Liver (tissue), 9 donors: ENCODE results near the gene GPR176. TPM values are rescaled to one million over a fixed set of nuclear protein-coding genes. Genes with fewer than 3 reads are reported as not detected.
A peak's percentile ranks its signal among the peaks of the same experiment; 100 is the strongest.

Source experiments
- DNase-seq: peaks from one replicate; pipeline ENCODE4 v3.0.0-alpha.2; 2017; ENCODE audit warnings: low spot score
- H3K27ac ChIP-seq, 2 donors: one replicate each; pipeline ENCODE4 v1.7.0; 2013; ENCODE audit warnings: inconsistent platforms in 2 of 2, low read length in 2 of 2, control low read depth in 1 of 2, low read depth in 1 of 2, mild to moderate bottlenecking in 1 of 2
- H3K27me3 ChIP-seq, 4 donors: one replicate each; pipeline versions ENCODE4 v1.6.1 to v1.7.0; 2013; ENCODE audit warnings: low read length in 3 of 4, inconsistent platforms in 1 of 4, mild to moderate bottlenecking in 1 of 4, moderate library complexity in 1 of 4; ENCODE audit not compliant: control insufficient read depth in 4 of 4, insufficient read depth in 4 of 4
- H3K36me3 ChIP-seq, 4 donors: one replicate each; pipeline versions ENCODE4 v1.6.1 to v1.7.0; 2013; ENCODE audit warnings: low read length in 3 of 4, mild to moderate bottlenecking in 3 of 4, low read depth in 1 of 4, moderate library complexity in 1 of 4; ENCODE audit not compliant: control insufficient read depth in 4 of 4, insufficient read depth in 3 of 4
- H3K4me1 ChIP-seq, 4 donors: one replicate each; pipeline versions ENCODE4 v1.6.1 to v1.7.0; 2013; ENCODE audit warnings: low read length in 3 of 4, mild to moderate bottlenecking in 3 of 4, moderate library complexity in 1 of 4; ENCODE audit not compliant: control insufficient read depth in 4 of 4, insufficient read depth in 4 of 4
- H3K4me3 ChIP-seq, 3 donors: one replicate each; pipeline versions ENCODE4 v1.6.1 to v1.7.0; 2013; ENCODE audit warnings: low read length in 3 of 3, control low read depth in 1 of 3, low read depth in 1 of 3, mild to moderate bottlenecking in 1 of 3
- H3K9ac ChIP-seq, 2 donors: one replicate each; pipeline ENCODE4 v1.7.0; 2013; ENCODE audit warnings: low read length in 2 of 2, mild to moderate bottlenecking in 2 of 2, moderate library complexity in 2 of 2, control low read depth in 1 of 2, low read depth in 1 of 2
- H3K9me3 ChIP-seq, 4 donors: one replicate each; pipeline versions ENCODE4 v1.6.1 to v1.7.0; 2013; ENCODE audit warnings: low read length in 3 of 4; ENCODE audit not compliant: control insufficient read depth in 4 of 4
- EGR1 ChIP-seq, 2 donors: IDR thresholded peaks; 2 replicates each; pipeline ENCODE4 v1.6.1; 2016 to 2018; ENCODE audit warnings: antibody characterized with exemption in 2 of 2, low read depth in 2 of 2
- FOXA1 ChIP-seq: IDR thresholded peaks from 2 replicates; pipeline ENCODE4 v1.6.1; 2016; ENCODE audit warnings: antibody characterized with exemption
- FOXA2 ChIP-seq: IDR thresholded peaks from 2 replicates; pipeline ENCODE4 v1.6.1; 2016; ENCODE audit warnings: antibody characterized with exemption
- GABPA ChIP-seq, 2 donors: IDR thresholded peaks in 1 of 2; conservative IDR thresholded peaks in 1 of 2; 2 replicates each; pipeline ENCODE4 v1.6.1; 2016; ENCODE audit warnings: antibody characterized with exemption in 2 of 2, mild to moderate bottlenecking in 1 of 2, moderate library complexity in 1 of 2
- HNF4A ChIP-seq, 2 donors: conservative IDR thresholded peaks; 2 replicates each; pipeline ENCODE4 v1.6.1; 2016; ENCODE audit warnings: antibody characterized with exemption in 2 of 2, mild to moderate bottlenecking in 2 of 2
- HNF4G ChIP-seq: IDR thresholded peaks from 2 replicates; pipeline ENCODE4 v1.6.1; 2016; ENCODE audit warnings: antibody characterized with exemption
- JUND ChIP-seq, 2 donors: IDR thresholded peaks; 2 replicates each; pipeline ENCODE4 v1.6.1; 2016; ENCODE audit warnings: antibody characterized with exemption in 2 of 2
- RAD21 ChIP-seq, 2 donors: IDR thresholded peaks; 2 replicates each; pipeline ENCODE4 v1.6.1; 2016; ENCODE audit warnings: antibody characterized with exemption in 2 of 2, mild to moderate bottlenecking in 2 of 2
- RXRA ChIP-seq, 2 donors: IDR thresholded peaks; 2 replicates each; pipeline ENCODE4 v1.6.1; 2017 to 2018; ENCODE audit warnings: antibody characterized with exemption in 2 of 2, mild to moderate bottlenecking in 1 of 2
- TAF1 ChIP-seq: conservative IDR thresholded peaks from 2 replicates; pipeline ENCODE4 v1.6.1; 2016; ENCODE audit warnings: antibody characterized with exemption, mild to moderate bottlenecking
- YY1 ChIP-seq: IDR thresholded peaks from 2 replicates; pipeline ENCODE4 v1.6.1; 2016; ENCODE audit warnings: antibody characterized with exemption, mild to moderate bottlenecking
- WGBS: extraction: QIAGEN DNeasy Blood & Tissue Kit; methylation state at CpG from one replicate; pipeline ENCODE4 v1.1.7; 2013; 5-methylcytosine and 5-hydroxymethylcytosine counted together
- polyA plus RNA-seq, 2 donors: library from polyadenylated mRNA; stranded (reverse) in 1 of 2; unstranded in 1 of 2; fragments of 200-250 nt in 1 of 2; fragments of >200 nt in 1 of 2; fragmentation: Nextera tagmentation in 1 of 2; extraction: Ambion mirVana in 1 of 2; gene quantifications; one replicate each; pipeline versions ENCODE4 v1.2.1 to v1.2.3, GENCODE V29; 2013 to 2015
- total RNA-seq, 2 donors: library from RNA; depleted of rRNA; stranded (reverse); fragments of >200 nt; gene quantifications; one replicate each; pipeline ENCODE4 v1.2.3, GENCODE V29; 2014
- TF ChIP-seq, protein P1 (sequence below): IDR thresholded peaks from 2 replicates; pipeline ENCODE4 v1.6.1; 2016; ENCODE audit warnings: antibody characterized with exemption
- TF ChIP-seq, protein P2 (sequence below): fragments of 150-350 bp; IDR thresholded peaks from 2 replicates; pipeline ENCODE4 v1.5.1; 2017; ENCODE audit warnings: improper control_type of control experiment, low read depth, low read length; ENCODE audit not compliant: missing input control
- TF ChIP-seq, protein P3 (sequence below): IDR thresholded peaks from 2 replicates; pipeline ENCODE4 v1.6.1; 2016; ENCODE audit warnings: antibody characterized with exemption
- TF ChIP-seq, protein P4 (sequence below): IDR thresholded peaks from 2 replicates; pipeline ENCODE4 v1.6.1; 2016; ENCODE audit warnings: antibody characterized with exemption
- TF ChIP-seq, protein P5 (sequence below): IDR thresholded peaks from 2 replicates; pipeline ENCODE4 v1.6.1; 2016; ENCODE audit warnings: antibody characterized with exemption, mild to moderate bottlenecking
- donor health status: healthy.
- donor health status: healthy.
- donor health status: healthy.
- donor health status: healthy.
- donor health status: healthy.

Gene GPR176
- total and polyA plus RNA-seq, 4 donors = 0.44 to 1.7 (median 1.4) TPM

DNA sequence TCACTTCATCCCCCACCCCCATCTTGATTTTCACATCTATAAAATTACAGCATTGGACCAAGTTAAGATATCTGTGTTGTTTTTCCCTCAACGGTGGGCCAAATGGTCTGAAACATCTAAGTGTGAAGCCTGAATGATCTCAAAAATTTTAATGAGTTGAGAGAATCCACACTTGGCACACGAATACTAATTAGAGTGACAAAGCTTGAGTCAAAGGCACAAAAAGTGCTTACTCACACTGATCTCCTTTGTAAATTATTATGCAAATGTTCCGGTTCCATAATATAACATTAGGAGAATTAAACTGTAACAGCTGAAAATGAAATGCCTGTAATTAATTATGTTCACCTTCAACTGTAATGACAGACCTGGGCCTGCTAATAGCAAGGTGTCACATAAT is 33.6 kb downstream of the GPR176 start:
- 84% methylated on average over 3 of the region's 3 CpGs for WGBS
- Histone ChIP-seq H3K4me3 (no peak overlapping the region), H3K27me3 (no peaks in the 10 kb centered on the region), H3K4me1 (peaks cover 0 to 19% (median 17%) of the 10 kb centered on the region in 4 donors), H3K36me3 (no peaks in the 10 kb centered on the region), H3K9me3 (no peaks in the 10 kb centered on the region), H3K9ac (no peak overlapping the region), H3K27ac (no peak overlapping the region)
- no peak for DNase-seq
- no peak for TF ChIP-seq HNF4G
- no peak for TF ChIP-seq JUND (IDR thresholded peaks at IDR 0.05)
- no peak for TF ChIP-seq RXRA (IDR thresholded peaks at IDR 0.05)
- TF ChIP-seq, protein P1, sequence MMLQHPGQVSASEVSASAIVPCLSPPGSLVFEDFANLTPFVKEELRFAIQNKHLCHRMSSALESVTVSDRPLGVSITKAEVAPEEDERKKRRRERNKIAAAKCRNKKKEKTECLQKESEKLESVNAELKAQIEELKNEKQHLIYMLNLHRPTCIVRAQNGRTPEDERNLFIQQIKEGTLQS = no peak
- TF ChIP-seq, protein P2, sequence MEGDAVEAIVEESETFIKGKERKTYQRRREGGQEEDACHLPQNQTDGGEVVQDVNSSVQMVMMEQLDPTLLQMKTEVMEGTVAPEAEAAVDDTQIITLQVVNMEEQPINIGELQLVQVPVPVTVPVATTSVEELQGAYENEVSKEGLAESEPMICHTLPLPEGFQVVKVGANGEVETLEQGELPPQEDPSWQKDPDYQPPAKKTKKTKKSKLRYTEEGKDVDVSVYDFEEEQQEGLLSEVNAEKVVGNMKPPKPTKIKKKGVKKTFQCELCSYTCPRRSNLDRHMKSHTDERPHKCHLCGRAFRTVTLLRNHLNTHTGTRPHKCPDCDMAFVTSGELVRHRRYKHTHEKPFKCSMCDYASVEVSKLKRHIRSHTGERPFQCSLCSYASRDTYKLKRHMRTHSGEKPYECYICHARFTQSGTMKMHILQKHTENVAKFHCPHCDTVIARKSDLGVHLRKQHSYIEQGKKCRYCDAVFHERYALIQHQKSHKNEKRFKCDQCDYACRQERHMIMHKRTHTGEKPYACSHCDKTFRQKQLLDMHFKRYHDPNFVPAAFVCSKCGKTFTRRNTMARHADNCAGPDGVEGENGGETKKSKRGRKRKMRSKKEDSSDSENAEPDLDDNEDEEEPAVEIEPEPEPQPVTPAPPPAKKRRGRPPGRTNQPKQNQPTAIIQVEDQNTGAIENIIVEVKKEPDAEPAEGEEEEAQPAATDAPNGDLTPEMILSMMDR = no peak
- TF ChIP-seq YY1 = no peak
- no peak for TF ChIP-seq HNF4A (conservative IDR thresholded peaks at IDR 0.05)
- TF ChIP-seq TAF1 = no peak
- TF ChIP-seq FOXA1 = no peak
- TF ChIP-seq GABPA (IDR thresholded peaks at IDR 0.05 in 1 of 2, conservative IDR thresholded peaks at IDR 0.05 in 1 of 2) = no peak
- TF ChIP-seq, protein P3, sequence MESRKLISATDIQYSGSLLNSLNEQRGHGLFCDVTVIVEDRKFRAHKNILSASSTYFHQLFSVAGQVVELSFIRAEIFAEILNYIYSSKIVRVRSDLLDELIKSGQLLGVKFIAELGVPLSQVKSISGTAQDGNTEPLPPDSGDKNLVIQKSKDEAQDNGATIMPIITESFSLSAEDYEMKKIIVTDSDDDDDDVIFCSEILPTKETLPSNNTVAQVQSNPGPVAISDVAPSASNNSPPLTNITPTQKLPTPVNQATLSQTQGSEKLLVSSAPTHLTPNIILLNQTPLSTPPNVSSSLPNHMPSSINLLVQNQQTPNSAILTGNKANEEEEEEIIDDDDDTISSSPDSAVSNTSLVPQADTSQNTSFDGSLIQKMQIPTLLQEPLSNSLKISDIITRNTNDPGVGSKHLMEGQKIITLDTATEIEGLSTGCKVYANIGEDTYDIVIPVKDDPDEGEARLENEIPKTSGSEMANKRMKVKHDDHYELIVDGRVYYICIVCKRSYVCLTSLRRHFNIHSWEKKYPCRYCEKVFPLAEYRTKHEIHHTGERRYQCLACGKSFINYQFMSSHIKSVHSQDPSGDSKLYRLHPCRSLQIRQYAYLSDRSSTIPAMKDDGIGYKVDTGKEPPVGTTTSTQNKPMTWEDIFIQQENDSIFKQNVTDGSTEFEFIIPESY = no peak
- TF ChIP-seq, protein P4, sequence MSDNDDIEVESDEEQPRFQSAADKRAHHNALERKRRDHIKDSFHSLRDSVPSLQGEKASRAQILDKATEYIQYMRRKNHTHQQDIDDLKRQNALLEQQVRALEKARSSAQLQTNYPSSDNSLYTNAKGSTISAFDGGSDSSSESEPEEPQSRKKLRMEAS = no peak
- no peak for TF ChIP-seq FOXA2

DNA sequence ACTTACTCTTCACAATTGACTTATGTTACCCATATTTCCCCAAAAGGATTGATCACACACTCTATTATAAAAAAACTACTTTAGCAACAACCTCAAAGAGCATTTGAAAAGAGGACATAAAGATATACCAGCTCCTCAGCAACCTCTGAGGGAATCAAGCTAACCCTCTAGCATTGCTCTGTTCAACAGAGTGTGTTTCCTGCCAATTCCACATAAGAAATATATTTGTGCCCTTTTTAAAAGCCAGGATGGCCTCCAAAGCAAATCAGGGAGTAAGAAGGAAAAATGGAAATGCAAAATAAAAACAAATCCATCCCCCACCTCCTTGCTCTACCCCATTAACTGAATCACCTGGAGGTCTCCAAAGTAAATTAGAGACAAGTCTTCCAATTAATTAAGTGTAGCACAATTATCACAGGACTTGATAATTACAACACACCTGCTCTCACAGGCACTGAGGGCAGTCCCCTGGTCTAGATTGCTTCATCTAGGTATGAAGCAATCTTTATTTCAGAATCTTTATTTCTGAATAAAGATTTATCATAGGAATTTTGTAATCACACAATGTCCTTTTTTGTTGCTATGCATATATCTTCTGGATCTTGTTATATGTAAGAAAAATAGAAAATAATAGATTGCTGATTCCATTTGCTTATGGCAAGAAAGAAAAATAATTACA is 34.8 kb downstream of the GPR176 start:
- no peaks in the 10 kb centered on the region for H3K27me3 ChIP-seq
- H3K9ac ChIP-seq = no peak overlapping the region
- peak overlapping the region; percentile 13 to 25 for H3K27ac ChIP-seq
- peaks cover 0 to 19% (median 16%) of the 10 kb centered on the region in 4 donors for H3K4me1 ChIP-seq
- no peak for DNase-seq
- no peaks in the 10 kb centered on the region for H3K36me3 ChIP-seq
- no peaks in the 10 kb centered on the region for H3K9me3 ChIP-seq
- H3K4me3 ChIP-seq = no peak overlapping the region
- no peak for TF ChIP-seq GABPA (IDR thresholded peaks at IDR 0.05 in 1 of 2, conservative IDR thresholded peaks at IDR 0.05 in 1 of 2)
- TF ChIP-seq, protein P3 = no peak
- TF ChIP-seq FOXA2 = no peak
- TF ChIP-seq, protein P2 = no peak
- TF ChIP-seq RAD21 (IDR thresholded peaks at IDR 0.05) = no peak
- no peak for TF ChIP-seq YY1
- TF ChIP-seq FOXA1 = no peak
- peak; percentile 60 to 68 for TF ChIP-seq HNF4A (conservative IDR thresholded peaks at IDR 0.05)
- TF ChIP-seq, protein P1 = no peak
- peak in 1 of 2 donors; percentile 33 for TF ChIP-seq JUND (IDR thresholded peaks at IDR 0.05)
- TF ChIP-seq, protein P5, sequence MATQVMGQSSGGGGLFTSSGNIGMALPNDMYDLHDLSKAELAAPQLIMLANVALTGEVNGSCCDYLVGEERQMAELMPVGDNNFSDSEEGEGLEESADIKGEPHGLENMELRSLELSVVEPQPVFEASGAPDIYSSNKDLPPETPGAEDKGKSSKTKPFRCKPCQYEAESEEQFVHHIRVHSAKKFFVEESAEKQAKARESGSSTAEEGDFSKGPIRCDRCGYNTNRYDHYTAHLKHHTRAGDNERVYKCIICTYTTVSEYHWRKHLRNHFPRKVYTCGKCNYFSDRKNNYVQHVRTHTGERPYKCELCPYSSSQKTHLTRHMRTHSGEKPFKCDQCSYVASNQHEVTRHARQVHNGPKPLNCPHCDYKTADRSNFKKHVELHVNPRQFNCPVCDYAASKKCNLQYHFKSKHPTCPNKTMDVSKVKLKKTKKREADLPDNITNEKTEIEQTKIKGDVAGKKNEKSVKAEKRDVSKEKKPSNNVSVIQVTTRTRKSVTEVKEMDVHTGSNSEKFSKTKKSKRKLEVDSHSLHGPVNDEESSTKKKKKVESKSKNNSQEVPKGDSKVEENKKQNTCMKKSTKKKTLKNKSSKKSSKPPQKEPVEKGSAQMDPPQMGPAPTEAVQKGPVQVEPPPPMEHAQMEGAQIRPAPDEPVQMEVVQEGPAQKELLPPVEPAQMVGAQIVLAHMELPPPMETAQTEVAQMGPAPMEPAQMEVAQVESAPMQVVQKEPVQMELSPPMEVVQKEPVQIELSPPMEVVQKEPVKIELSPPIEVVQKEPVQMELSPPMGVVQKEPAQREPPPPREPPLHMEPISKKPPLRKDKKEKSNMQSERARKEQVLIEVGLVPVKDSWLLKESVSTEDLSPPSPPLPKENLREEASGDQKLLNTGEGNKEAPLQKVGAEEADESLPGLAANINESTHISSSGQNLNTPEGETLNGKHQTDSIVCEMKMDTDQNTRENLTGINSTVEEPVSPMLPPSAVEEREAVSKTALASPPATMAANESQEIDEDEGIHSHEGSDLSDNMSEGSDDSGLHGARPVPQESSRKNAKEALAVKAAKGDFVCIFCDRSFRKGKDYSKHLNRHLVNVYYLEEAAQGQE = no peak
- no peak for TF ChIP-seq TAF1
- TF ChIP-seq, protein P4 = peak; percentile 22
- TF ChIP-seq EGR1 (IDR thresholded peaks at IDR 0.05; ENCODE audit: low read depth in 2 of 2) = no peak
- TF ChIP-seq RXRA (IDR thresholded peaks at IDR 0.05) = peak; percentile 37 to 64
